ENCODE data around the gene LOC101059915.

The LOC101059915 gene

GRCh38 chrX:71666240-71667223 is 814 bp upstream of the LOC101059915 start:
- TF ChIP-seq BACH2 (CRISPR knock-in tag; IDR thresholded peaks at IDR 0.05; ENCODE audit: borderline replicate concordance) (no peak), SNAI2 (CRISPR knock-in tag; IDR thresholded peaks at IDR 0.05) (no peak), TCF4 (CRISPR knock-in tag; IDR thresholded peaks at IDR 0.05; ENCODE audit: borderline replicate concordance) (no peak), ZFP3 (CRISPR knock-in tag; IDR thresholded peaks at IDR 0.05) (no peak), ISL1 (CRISPR knock-in tag; IDR thresholded peaks at IDR 0.05) (no peak), OSR1 (CRISPR knock-in tag; IDR thresholded peaks at IDR 0.05) (no peak), ZC3H10 (CRISPR knock-in tag; IDR thresholded peaks at IDR 0.05) (no peak), ZFP30 (CRISPR knock-in tag; IDR thresholded peaks at IDR 0.05) (no peak), ZNF565 (CRISPR knock-in tag; conservative IDR thresholded peaks at IDR 0.05; ENCODE audit: low read depth) (no peak), CREB5 (CRISPR knock-in tag; IDR thresholded peaks at IDR 0.05; ENCODE audit: low read depth) (no peak), ESRRG (CRISPR knock-in tag; IDR thresholded peaks at IDR 0.05) (no peak)
- TF ChIP-seq, protein P1, sequence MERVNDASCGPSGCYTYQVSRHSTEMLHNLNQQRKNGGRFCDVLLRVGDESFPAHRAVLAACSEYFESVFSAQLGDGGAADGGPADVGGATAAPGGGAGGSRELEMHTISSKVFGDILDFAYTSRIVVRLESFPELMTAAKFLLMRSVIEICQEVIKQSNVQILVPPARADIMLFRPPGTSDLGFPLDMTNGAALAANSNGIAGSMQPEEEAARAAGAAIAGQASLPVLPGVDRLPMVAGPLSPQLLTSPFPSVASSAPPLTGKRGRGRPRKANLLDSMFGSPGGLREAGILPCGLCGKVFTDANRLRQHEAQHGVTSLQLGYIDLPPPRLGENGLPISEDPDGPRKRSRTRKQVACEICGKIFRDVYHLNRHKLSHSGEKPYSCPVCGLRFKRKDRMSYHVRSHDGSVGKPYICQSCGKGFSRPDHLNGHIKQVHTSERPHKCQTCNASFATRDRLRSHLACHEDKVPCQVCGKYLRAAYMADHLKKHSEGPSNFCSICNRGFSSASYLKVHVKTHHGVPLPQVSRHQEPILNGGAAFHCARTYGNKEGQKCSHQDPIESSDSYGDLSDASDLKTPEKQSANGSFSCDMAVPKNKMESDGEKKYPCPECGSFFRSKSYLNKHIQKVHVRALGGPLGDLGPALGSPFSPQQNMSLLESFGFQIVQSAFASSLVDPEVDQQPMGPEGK (CRISPR knock-in tag; IDR thresholded peaks at IDR 0.05; ENCODE audit: borderline replicate concordance): no peak
- no peak for ATAC-seq

GRCh38 chrX:71668248-71668595 is 876 bp downstream of the LOC101059915 start:
- TF ChIP-seq ZC3H10 (CRISPR knock-in tag; IDR thresholded peaks at IDR 0.05): no peak
- TF ChIP-seq ZNF70 (CRISPR knock-in tag; IDR thresholded peaks at IDR 0.05): no peak
- TF ChIP-seq POU6F1 (CRISPR knock-in tag; IDR thresholded peaks at IDR 0.05; ENCODE audit: borderline replicate concordance, low read depth): no peak
- TF ChIP-seq ARNTL (CRISPR knock-in tag; IDR thresholded peaks at IDR 0.05; ENCODE audit: borderline replicate concordance, low read depth): no peak
- TF ChIP-seq, protein P2, sequence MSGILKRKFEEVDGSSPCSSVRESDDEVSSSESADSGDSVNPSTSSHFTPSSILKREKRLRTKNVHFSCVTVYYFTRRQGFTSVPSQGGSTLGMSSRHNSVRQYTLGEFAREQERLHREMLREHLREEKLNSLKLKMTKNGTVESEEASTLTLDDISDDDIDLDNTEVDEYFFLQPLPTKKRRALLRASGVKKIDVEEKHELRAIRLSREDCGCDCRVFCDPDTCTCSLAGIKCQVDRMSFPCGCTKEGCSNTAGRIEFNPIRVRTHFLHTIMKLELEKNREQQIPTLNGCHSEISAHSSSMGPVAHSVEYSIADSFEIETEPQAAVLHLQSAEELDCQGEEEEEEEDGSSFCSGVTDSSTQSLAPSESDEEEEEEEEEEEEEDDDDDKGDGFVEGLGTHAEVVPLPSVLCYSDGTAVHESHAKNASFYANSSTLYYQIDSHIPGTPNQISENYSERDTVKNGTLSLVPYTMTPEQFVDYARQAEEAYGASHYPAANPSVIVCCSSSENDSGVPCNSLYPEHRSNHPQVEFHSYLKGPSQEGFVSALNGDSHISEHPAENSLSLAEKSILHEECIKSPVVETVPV (CRISPR knock-in tag; IDR thresholded peaks at IDR 0.05): no peak
- TF ChIP-seq SNAI2 (CRISPR knock-in tag; IDR thresholded peaks at IDR 0.05): no peak
- TF ChIP-seq ISL1 (CRISPR knock-in tag; IDR thresholded peaks at IDR 0.05): no peak
- no peak for TF ChIP-seq BACH2 (CRISPR knock-in tag; IDR thresholded peaks at IDR 0.05; ENCODE audit: borderline replicate concordance)
- TF ChIP-seq ESRRG (CRISPR knock-in tag; IDR thresholded peaks at IDR 0.05): no peak
- no peak for TF ChIP-seq GLIS3 (CRISPR knock-in tag; IDR thresholded peaks at IDR 0.05)
- no peak for TF ChIP-seq ZFP30 (CRISPR knock-in tag; IDR thresholded peaks at IDR 0.05)
- TF ChIP-seq, protein P1 (CRISPR knock-in tag; IDR thresholded peaks at IDR 0.05; ENCODE audit: borderline replicate concordance): no peak
- TF ChIP-seq PPARA (CRISPR knock-in tag; IDR thresholded peaks at IDR 0.05; ENCODE audit: borderline replicate concordance): no peak
- TF ChIP-seq ZNF8 (CRISPR knock-in tag; IDR thresholded peaks at IDR 0.05): no peak
- TF ChIP-seq ZNF565 (CRISPR knock-in tag; conservative IDR thresholded peaks at IDR 0.05; ENCODE audit: low read depth): no peak
- TF ChIP-seq ZFP3 (CRISPR knock-in tag; IDR thresholded peaks at IDR 0.05): no peak
- no peak for TF ChIP-seq CREB5 (CRISPR knock-in tag; IDR thresholded peaks at IDR 0.05; ENCODE audit: low read depth)
- TF ChIP-seq TOX (CRISPR knock-in tag; IDR thresholded peaks at IDR 0.05; ENCODE audit: borderline replicate concordance): no peak

More at GRCh38 chrX:71668248-71668595, 876 bp downstream of the LOC101059915 start:
- no peak for ATAC-seq

Data from SK-N-SH treated with all-trans-retinoic acid at 6 μM for 48 hours (cell line).